Activated T-cell treated with anti-CD3 and anti-CD28 coated beads, Interleukin-2, amount 50 U/mL, for 1 hour (primary cell): ENCODE results near the gene CCL4.
"Not testable (repeated sequence)": the region's sequence is repeated elsewhere in the genome, so short reads cannot be mapped to it uniquely, and the experiment has no call there.

Experiments used
- DNase-seq: peaks from one replicate; pipeline ENCODE4 v3.0.0-alpha.2; 2020

The CCL4 gene

DNA sequence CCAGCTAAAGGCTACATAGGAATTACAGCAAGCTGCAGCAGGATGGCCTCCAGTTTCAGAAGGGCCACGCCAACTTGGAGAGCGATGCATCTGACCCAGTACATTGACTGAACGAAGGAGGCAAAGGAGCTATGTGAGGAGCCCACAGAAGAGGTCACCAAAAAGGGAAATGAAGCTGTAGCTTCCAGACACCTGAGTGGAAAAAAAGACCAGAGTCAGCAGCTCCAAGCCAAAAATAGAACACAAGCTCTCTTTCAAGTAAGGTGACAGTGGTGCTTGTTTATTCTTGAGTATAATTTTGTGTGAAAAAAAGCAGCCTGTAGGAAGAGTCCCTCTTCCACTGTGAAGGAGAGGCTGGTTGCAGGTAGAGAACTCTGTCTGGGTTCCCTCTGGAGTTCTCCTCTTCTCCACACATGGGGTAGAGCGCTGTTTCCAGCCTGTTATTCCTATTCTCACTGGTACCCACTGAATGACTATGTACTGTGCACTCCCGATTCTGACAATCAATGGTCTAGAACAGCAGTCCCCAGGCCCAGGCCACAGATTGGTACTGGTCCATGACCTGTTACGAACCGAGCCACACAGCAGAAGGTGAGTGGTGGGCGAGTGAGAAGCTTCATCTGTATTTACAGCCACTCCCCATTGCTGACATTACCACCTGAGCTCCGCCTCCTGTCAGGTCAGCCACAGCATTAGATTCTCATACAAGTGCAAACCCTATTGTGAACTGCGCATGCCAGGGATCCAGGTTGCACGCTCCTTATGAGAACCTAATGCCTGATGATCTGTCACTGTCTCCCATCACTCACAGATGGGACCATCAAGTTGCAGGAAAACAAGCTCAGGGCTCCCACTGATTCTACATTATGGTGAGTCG is 15.1 kb downstream of the CCL4 start:
- DNase-seq = no peak

DNA sequence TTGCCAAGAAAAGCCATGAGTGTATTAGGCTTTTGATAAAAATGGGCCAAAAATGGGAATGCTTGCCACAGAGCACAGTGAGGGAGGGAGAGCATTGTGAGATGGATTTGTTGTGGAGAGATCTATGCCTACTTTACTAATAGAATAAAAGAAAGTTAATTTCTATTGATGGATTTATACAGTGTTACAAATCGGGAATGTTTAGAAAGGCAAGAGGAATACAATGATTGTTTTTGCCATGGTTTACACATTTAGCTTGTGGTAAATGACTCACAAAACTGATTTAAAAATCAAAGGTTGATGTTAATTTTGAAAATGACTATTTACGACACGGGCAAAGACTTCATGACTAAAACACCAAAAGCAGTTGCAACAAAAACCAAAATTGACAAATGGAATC is 16.6 kb downstream of the CCL4 start:
- DNase-seq = no peak

DNA sequence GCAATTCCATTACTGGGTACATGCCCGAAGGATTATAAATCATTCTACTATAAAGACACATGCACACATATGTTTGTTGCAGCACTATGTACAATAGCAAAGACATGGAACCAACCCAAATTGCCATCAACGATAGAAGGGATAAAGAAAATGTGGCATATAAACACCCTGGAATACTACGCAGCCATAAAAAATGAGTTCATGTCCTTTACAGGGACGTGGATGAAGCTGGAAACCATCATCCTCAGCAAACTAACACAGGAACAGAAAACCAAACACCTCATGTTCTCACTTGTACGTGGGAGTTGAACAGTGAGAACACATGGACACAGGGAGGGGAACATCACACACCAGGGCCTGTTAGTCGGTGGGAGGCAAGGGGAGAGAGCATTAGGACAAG is 17.5 kb downstream of the CCL4 start:
- DNase-seq = not testable (repeated sequence)

DNA sequence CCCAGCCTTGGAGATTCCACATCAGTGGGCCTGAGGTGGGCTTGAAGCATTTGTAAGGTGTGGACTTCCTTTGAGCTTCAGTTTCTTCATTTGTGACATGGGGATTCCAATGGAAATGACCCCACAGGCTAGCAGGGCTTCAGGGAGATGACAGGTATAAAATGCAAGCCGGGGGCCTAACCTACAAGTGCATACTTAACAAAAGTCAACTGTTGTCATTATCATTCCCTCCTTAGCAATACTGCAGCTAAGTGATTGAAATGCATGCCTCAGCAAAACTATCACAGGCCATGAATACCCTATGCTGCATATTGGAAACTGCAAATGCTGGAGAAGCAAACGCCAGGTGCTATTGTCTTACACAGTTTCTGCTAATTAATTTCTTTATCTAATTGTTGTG is 19.8 kb downstream of the CCL4 start:
- DNase-seq = no peak

DNA sequence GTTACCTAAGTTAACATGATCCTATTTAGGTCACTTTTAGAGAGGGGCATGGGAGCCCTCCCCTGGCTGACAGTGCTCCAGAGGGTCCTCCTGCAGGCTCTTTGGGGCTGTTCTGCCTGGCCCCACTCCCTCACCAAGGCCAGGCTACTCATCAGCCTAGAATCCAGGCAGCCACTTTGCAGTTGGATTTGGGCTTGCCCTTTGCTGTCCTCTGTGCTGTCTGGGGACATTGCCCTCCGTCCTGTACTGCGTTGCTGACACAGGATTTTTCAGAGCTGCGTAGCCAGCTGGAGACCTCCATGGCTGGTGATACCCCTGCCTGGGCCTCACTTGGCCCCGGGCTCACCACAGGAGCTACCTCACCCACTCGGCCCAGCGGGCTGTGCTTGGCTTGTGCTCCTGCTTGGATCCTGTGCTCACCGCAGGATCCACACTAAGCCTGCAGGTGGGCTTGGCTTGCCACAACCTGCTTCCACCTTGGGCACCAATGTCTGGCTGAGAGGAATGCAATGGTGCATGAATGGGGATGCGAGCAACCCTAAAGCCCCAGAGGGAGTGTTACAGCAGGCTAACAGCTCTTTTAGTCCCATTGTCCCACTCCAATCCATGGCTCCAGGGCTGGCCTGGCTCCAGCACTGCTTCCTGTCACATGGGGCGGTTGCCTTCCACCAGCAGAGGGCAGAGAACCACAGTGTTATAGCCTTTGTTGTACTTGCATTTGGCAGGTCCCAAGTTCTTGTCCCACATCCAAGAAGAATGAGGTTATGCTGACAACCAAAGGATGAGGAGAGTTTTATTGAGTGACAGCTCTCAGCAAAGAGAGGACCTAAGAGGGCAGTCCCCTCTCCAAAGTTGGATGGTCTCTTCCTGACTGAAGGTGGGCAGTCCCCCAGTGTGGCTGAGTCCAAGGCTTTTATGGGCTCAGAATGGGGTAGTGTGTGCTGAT is 21.5 kb downstream of the CCL4 start:
- DNase-seq = no peak

DNA sequence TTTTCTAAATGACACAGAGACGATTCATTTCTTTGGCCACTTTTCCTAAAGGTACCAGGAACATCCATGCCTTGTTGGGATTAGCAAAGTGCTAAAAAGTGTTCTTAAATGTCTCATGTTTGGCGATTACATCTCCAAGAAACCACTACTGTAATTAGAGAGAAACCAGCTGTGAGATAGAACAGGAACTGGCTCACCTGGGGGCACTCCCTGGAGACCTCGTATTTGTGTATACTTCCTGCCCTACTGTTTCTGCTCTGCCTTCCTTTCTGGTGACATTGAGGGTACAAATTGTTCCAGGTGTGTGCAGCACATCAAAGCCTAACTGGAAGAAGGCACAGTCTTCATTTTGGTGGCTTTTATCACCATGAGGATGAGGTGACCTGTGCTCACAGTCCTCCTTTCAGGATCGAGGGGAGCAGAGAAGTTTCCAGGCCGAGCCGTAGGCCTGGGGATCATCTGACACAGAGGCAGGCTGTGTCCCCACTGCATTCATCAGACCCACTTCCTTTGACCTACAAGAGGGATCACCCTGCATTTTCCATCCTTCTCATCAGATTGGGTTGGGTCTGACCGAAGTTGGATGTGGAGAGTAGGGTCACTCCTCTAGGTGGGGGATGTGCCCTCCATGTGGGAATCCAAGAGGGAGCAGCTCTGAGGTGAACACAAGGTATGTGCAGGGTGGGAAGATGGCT is 23.7 kb downstream of the CCL4 start:
- no peak for DNase-seq

DNA sequence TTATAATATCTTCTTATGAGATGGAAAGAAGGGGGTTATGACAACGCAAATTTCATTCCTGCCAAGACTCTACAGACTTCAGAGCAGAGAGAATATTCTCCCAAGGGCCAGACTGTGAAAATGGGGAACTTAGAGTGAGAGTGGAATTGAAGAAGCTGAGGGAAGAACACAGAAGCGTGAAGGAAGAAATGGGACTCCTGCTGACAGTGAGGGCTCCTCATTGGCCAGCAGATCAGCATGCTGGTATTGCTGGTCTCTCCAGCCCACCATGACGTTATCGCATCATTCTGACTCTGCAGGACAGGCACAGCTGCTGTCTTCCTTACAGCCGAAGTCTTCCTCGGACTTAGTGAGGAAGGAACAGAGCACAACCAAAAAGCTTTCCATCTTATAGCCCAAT is 24.3 kb downstream of the CCL4 start:
- DNase-seq = no peak

DNA sequence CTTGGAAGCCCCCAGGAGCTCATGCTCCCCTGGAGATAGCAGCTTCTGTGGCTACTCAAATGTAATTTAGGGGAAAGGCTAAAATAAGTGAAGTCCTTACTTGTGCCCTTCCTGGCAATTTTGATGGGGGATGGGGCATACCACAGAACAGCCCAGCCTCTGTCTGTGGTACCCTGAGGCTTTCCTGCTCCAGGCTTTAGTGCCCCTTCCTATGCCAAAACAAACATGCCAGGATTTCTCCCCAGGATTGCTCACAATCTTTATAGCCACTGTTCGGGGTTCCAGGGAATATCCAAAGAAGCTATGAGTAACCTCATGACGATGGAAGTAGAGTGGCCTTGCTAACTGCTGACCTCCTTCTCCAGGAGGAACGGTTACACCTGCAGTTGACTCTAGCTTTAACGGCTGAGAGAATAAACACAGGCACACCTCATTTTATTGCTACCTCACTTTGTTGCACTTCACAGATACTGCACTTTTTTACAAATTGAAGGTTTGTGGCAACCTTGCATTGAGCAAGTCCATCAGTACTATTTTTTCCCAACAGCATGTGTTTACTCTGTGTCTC is 24.9 kb downstream of the CCL4 start:
- DNase-seq = no peak

DNA sequence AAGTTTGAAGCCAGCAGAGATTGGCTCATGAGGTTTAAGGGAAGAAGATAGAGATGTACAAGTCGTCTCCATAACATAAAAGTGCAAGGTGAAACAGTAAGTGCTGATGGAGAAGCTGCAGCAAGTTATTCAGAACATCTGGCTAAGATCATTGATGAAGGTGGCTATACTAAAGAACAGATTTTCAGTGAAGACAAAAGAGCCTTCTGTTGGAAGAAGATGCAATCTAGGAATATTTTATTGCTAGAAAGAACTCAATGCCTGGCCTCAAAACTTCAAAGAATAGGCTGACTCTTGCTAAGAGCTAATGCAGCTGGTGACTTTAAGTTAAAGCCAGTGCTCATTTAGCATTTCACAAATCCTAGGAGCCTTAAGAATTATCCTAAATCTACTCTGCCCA is 26.0 kb downstream of the CCL4 start:
- DNase-seq = no peak

DNA sequence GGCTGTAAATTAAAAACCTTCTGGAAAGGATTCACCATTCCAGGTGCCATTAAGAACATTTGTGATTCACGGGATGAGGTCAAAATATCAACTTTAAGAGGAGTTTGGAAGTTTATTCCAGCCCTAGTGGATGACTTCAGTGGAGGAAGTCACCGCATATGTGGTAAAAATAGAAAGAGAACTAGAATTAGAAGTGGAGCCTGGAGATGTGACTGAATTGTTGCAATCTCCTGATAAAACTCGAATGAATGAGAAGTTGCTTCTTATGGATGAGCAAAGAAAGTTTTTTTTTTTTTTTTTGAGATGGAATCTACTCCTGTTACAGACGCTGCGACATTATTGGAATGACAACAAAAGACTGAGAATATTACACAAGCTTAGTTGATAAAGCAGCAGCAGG is 26.7 kb downstream of the CCL4 start:
- no peak for DNase-seq

DNA sequence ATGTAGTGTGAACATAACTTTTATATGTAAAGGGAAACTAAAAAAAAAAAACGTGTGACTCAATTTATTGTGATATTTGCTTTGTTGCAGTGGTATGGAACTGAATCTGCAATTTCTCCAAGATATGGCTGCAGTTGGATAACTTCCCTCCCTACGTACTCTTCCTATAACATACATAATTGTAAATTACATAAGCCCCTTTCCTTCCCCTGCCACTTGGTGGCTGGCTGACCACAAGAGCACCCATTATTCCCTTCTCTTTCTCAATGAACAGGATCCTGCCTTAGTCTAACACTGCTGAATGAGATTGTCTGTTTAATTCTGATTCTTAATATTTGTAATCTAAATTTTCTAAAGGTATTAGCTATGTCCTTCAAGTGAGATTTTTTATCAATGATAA is 27.8 kb downstream of the CCL4 start:
- DNase-seq = no peak

DNA sequence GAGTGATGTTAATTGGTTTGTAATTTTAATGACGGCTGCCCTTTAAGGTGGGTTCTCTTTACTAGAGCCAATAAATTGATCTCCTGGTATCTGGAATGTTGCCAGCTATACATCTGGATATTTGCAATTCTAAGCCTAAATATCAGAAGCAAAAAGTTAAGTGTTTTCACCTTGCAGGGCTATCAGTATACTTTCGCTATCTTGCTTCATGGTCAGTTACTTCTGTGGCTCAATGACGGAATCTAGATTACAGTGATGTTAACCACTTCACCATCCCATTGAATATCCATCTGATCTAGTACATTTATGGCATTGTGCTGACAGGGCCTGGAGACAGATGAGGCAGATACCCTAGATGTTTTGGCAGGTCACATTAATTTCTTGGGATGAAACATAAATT is 28.3 kb downstream of the CCL4 start:
- no peak for DNase-seq

DNA sequence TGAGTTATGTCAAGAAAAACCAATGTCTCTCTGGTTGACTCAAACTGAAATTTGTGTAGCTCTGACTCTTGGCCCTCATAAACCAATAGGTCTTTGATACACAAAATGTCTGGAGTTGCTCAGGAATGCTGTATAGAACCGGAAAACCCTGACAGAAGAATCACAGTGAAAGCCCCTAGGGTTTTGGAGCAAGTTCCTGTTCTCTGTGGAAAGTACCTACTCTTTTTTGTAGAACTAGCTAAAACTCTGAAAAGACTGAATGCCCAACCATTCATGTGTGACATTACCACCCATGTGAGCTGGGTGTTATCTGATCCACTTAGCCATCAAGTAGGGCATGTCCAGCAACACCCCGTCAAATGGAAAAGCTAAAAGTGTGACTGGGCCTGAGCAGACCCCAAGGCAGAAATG is 28.8 kb downstream of the CCL4 start:
- no peak for DNase-seq

DNA sequence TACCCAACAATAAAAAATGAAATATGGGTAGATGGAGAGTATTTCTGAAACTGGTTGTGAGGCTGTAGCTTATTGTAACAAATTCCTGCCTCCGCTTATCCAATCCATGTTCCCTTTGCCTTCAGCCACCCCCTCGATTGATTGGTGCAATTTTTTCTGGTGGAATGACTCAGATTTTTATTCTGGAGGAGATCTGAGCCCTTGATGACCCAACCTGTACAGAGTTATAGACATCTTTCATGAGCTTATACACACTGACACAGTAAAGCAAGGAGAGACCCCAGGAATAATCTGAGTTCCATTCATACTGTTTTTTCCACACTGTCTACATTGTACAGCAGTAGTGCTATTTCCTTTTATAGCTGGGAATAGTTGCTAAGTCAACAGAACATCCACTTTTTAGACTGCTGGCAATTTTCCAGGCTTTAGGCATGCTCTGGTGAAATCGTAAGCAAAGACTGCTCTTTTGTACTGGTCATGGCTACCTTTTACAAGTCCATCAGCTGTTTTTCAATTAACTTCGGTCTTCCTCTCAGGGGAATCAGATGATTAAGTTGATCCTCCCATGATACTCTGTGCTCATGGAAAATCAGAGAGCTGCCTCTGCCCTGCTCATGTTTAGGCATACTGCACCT is 30.1 kb downstream of the CCL4 start:
- DNase-seq = no peak

DNA sequence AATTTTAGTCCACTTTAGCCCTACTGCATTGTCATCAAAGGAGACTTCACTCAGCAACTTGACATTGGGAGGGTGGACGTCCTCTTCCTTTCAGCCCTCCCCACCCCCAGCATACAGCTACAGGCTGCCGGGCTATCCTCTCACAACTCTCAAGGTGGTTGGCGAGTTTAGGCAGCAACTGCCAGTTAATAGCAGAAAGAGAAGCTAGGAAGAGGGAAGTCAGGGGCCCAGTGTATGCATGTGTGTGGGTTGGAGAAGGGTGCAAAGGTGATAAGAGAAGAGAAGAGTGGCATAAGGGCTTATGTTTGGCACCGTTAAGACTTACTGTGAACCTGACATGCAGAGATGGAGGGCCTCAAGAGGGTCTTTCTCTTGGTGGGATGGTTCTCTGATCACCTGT is 31.8 kb downstream of the CCL4 start:
- no peak for DNase-seq

DNA sequence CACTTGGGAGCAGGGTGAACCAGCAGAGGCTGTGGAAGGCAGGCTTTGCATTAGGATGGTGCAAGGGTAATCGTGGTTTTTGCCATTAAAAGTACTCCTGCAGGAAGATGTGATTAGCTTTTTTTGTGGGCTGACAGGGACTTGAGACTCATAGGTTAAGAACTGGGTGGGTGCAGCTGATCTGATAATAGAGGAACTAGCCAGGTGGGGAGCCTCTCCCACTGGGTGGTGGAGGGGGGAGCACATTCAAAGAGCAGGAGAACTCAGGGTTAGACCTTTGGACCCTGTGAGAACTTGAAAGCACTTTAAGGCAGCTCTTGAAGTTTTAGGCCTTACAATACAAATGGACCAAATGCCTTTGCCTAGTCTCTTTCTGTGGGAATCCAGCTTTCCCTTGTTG is 32.4 kb downstream of the CCL4 start:
- no peak for DNase-seq

DNA sequence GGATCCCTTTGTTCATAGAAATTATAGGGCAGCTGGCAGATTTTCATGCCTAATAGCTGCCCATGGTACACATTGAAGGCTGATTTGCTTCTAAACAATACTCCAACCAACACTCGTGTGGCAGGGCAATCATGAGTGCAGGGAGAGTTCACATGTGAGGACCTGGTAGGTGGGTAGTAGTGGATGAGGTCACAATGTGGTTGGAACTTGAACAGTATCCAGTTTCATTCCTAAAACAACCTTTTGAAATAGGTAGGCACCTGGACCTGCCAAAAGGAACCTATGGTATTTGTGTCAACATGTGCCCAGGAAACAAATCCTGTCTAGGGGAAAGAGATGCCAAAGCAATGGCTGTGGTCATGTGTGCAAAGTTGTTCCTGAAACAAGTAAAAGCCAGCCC is 32.8 kb downstream of the CCL4 start:
- DNase-seq = no peak

DNA sequence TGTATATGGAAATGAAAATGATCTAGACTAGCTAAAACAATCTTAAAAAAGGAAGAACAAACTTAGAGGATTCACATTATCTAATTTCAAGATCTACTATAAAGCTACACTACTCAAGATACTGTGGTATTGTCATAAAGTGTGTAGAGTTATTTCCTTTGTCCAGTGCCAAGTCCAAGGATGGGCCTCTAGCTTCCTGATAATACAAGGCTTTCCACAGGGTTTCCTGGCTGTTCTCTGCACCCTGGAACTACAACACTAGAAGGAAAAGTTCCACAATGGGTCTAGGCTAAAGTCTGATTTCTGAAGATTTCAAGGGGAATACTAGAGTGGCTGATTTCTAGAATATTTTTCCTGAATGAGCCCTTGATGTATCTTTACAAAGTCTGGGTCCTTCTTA is 38.6 kb downstream of the CCL4 start:
- DNase-seq = no peak

DNA sequence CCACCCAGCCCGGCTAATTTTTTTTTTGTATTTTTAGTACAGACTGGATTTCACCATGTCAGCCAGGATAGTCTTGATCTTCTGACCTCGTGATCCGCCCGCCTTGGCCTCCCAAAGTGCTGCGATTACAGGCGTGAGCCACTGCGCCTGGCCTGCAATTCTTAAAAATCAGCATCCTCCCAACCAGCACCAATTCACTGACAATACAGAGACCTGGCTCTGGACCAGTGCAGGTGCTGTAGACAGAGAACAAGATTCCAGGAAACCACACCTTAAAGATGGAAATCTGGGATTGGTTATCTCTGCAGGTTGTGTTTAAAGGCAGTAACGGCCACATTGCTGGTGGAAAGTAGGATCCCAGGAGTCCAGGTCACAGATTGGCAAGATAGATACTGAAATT is 39.2 kb downstream of the CCL4 start:
- no peak for DNase-seq

DNA sequence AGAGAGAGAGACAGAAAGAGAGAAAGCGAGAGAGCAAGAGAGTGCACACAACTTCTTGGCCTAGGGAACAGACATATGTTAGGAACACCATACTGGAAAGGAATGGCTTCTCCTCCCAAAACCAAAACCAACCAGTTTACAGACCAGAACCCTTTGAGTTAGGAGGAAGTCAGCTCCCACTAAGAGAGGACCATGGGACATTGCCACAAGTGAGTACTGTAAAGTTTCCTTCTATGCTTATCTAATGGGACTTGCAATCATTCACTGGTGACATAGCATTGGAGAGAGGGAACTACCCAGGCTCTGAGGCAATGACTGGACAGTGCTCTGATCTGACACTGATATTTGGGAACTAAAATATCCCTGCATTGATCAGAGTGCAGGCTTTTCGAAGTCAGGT is 40.4 kb downstream of the CCL4 start:
- no peak for DNase-seq

DNA sequence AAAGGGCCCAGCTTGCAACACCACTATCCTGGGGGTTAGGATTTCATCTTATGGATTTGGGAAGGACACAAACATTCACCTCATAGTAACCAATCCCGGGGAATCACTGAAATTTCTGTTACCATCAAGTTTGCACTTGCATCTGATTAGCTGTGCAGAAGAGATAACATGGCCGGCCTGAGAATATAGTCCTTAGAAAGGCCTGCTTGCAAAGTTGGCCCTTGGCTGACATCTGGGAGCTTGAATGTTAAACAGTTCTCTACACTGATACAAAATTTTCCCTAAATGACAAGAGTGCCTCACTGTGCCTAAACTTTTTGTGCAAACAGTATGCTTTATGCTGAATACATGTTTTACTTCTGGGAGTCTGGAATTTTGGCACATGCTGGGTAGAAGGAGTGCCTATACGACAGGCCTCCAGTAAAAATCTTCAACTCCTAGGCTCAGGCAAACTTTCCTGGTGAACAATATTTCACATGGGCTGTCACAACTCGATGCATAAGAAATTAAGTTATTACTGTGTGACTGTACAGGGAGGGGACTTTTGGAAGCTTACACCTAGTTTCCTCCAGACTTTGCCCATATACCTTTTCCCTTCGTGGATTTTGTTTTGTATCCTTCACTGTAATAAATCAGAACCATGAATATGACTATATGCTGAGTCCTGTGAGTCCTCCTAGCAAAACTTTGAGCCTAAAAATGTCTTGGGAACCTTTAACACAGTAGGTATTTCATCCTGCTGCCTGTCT is 41.5 kb downstream of the CCL4 start:
- DNase-seq = no peak

DNA sequence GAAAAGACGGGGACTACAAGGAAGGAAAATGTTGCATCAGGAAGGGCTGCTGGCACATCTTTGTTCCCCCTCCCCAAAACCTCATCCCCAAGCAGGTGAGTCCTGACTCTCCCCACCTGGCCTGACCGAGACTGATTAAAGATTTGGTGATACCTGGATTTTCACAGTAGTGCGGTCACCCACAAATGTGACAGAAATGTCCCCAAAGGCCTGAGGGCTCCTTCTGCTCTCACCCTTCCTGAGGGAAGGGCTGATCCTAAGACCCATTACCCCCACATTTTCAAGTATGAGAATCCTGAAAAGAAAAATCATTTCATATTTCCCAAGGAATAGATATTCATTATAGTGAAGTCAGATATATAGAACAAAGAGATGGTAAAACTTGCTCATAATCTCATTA is 44.0 kb downstream of the CCL4 start:
- DNase-seq = no peak
